COLO668 (cell line): ENCODE results near the gene TPD52L2.
"Not testable (repeated sequence)": the region's sequence is repeated elsewhere in the genome, so short reads cannot be mapped to it uniquely, and the experiment has no call there.

Experiments
- DNase-seq: peaks from one replicate; lab custom pipeline; 2025; ENCODE audit not compliant: unreplicated experiment; lab: John Stamatoyannopoulos, UW

TPD52L2 gene

DNA sequence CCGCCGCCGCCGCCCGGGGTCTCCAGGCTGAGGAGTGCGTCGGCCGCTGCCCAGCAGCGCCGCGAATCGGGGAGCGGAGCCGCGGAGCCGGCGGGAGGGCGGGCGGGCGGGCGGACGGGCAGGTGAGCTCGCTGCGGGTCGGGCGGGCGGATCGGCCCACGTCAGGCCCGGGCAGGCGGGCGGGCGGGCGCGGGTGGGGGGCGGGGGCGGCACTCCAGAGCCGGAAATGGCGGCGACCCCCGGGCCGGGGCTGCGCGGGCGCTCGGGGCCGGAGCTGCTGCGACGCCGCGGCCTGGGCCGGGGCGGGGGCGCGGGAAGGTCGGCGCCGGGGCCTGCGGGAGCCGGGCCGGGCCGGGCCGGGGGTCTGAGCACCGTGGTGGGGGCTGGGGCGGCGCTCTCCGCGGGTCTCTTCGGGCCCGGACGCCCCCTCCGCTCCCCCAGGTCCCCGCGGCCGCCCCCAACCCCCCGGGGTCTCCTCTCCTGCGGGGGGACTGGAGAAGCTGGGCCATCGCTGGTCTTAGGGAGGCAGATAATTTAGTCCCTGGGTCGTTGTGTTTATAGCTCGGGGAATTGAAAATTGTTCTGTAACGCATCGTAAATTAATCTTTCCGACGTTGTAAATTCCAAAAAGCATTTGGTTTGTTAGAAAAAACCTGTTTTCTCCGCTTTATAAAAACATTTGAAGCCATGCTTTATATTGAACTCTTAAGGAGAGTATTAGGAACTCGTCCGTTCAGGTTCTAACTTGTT is 30.3 kb downstream of the TPD52L2 start:
- DNase-seq, result no peak

DNA sequence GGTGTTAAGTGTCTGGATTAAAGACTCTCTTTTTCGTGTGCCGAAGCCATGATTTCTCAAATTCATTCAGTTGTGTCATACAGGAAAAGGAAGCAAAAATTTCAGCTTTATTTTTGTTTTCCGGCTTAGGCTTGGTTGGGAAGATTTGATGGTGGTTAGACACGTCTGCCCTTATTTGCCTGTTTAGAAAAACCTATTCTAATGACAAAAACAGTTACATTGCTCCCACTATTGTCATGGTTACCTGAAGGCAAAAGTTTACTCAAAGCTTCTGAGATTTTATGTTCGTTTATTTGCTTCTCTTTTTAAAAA is 30.8 kb downstream of the TPD52L2 start:
- no peak for DNase-seq

DNA sequence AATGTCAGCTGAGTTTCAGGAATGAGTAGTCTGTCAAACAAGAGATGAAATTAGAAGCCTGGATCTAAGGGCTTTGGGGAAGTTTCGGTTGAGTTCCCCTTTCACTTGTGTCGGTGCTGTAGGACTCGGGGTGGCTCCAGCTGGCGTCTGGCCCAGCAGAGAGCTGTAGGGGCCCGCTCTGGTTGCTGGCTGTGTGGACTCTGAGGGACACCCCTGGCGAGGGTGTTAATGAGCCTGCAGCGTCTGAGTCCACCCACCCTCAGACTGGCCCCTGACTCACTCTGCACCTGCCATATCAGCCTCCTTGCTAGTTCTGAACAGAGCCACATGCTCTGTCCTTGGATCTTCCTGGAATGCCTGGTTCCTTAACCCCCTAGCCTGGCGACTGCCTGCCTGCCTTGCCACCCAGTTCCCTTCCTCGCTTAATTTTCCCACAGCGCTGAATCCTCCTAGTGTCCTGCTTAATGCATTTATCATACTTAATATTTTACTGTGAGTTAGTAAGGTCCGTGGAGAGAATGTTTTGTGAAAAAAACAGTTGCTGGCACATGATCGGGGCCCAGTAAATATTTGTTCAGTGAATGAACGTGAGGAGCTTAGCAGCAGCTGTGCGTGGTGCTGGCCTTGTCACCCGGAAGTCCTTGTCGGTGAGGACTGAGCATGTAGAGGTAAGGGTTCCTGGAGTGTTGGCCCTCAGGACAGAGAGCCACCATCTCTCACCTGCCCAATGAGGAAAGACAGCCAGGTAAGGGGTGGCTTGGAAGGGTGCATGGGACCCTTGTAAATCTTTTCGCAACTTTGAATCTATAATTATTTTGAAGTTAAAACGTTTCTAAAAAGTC is 31.4 kb downstream of the TPD52L2 start:
- peak; percentile 82 for DNase-seq

DNA sequence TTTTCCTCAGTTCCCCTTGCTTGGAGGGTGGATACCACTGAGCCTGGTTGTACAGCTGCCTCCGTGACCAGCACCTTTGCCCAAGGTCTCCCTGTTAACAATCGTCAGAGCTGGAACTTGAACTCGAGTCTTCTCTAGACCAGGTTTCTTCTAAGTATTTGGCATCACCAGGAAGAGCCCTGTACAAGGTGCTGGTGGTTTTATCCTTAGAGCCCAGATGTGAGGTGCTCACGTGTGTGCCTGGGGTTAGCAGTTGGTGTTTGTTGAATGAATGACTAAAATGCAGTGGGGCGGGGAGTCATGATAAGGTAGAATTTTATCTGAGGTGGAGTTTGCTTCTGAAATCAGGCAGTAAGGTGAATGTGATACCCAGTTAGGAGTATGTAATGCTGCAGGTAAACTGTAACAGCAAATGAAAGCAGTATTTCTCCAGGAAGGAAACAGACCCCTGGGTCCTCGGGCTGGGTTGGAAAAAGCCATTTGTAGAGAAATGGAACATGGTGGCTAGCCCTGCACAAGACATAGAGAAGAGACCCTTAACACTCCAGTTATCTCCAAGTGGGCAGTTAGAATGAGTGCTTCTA is 33.0 kb downstream of the TPD52L2 start:
- no peak for DNase-seq

DNA sequence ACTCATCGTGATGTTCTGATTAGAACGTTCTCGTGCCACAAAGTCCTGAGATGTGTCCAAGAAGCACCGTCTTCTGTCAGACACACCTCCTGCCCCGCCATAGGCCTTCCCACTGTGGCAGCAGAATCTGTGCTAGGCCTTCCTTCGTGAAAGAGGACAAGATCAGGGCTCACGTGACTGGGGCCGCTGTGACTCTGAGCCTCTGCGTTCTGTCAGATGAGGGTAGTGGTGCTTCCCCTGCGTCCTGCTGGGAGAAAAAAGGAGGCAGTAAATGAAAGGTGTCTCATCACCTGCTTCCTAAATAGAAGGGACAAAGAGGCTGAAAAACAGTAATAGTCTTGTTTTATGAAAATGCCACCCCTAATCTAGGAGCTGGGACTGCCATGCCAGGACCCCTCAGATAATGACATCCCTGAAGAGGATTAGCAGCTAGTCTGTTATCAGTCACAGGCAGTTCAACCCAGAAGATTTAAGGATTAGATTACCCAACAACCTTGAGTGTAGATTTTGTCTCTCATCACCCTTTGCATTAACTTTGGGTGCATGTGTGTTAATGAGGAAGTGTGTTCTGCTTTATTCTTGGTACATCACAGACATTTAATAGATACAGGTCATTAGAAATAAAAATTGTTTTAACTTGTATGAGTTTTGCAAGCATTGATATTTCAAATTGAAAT is 34.0 kb downstream of the TPD52L2 start:
- DNase-seq, result no peak

DNA sequence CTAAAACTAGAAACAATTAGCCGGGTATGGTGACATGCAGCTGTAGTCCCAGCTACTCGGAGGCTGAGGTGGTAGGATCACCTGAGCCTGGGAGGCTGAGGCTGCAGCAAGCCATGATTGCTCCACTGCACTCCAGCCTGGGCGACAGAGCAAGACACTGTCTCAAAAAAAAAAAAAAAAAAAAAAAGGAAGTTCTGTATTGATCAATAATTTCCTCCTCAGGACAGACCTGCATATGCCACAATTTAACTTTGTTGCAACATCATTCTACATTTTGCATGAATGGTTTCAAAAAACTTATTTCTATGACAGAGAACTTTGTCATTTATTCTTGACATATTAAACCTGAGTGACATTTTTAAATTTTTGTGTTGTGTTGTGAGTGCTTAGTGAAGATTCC is 35.3 kb downstream of the TPD52L2 start:
- DNase-seq, result no peak

DNA sequence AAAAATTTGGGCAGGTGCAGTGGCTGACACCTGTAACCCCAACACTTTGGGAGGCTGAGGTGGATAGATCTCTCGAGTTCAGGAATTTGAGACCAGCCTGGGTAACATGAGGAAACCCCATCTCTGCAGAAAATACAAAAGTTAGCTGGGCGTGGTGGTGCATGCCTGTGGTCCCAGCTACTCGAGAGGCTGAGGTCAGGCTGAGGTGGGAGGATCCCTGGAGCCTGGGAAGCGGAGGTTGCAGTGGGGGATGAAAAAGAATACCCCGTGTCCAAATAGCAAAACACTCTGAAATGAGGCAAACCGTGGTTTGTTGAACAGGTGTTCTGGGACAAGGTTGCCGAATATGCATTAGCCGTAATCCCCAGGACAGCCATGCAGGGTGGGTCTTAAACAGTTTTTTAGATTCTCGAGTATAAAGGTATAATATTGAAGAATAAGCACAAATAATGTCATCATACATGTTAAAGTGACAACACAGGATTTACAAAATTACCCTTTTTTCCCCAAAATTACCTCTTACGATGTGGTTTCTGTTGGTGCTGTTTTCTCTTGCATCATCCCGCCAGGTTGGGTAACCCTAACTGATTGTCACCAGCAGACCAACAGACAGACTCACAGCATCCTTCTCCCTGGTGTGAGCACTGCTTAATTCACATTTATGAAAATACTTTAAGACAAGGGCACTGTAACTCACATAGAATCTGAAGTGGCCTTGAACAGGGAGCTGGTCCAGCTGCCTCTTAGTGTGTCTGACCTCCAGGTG is 38.9 kb downstream of the TPD52L2 start:
- DNase-seq, result no peak

DNA sequence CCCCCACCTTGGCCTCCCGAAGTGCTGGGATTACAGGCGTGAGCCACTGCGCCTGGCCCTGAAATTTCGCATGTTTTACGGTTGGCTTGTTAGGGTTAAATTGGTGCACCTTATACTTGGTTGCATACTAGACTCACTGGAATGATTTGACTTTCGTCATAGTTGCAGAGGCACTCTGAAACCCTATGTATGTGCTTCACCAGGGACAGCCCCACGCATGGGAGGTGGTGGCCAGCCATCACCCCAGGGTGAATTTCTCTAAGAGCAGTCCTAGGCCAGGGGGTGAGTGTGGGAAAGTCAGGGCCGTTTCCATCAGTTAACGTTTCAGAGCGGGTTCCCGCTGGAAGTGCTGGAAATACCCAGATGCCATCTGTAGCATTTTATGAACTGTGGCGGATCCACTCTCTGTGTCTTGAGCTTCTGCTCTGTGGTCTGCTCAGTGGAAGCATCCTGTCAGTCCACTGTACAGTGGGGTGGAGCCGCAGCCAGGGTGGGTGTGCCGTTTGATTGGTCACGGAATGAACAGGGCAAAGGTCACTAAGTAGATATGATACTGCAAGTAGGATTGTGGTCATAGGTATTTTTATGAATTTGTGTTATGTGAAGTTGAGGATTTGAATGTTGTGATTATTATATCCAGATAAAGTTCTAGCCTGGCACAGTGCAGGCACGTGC is 43.1 kb downstream of the TPD52L2 start:
- DNase-seq, result no peak

DNA sequence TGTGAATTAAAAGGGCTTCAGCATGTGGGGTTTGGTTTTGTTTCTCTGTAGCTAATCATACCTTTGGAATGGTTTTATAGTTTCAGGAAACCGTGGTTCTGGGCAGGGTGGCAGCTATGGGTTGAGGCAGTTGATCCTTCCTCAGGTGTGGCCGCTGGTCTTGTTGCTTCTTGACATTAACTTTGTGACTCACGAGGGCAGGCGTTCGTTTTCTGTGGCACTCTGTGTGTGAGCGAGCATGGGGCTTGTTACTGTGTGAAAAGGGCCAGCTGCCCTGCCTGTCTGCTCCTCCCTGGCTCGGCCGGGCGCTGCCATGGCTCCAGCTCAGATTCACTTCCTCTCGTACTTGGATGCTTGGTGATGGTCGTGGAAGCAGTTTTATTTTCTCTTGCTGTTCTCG is 46.1 kb downstream of the TPD52L2 start:
- DNase-seq, result no peak

DNA sequence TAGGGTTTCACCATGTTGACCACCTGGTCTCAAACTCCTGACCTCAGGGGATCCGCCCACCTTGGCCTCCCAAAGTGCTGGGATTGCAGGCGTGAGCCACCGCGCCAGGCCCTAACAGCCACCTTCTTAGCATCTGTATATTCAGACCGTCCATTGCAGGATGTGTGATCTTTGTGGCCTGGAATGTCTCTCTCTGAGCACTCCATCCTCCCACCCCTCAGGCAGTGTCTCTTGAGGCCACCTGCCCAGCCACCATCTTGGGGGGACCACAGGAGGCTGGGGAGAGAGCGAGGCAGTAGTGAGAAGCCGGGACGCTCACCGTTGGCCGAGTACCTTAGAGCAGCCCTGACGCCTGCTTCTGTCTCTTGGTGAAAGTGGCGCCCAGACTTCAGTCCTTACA is 48.7 kb downstream of the TPD52L2 start:
- no peak for DNase-seq

DNA sequence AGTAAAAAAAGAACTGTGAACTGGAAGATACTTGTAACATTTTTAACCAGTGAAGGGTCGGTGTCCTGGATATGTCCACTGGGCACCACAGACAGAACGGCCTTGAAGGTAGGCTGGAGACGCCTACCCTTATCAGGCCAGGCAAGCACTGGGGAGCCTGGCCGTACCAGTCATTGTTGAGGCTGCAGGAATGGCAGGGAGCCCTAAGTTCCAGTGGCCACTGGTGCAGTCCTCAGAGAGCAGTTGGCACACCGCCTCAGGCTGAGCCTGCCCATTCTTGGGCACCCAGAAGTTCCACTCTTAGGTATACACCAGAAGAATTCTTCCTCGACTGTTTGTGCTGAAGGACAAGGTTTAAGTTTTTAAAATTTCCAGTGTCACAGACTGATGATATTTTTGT is 50.4 kb downstream of the TPD52L2 start:
- DNase-seq, result no peak

DNA sequence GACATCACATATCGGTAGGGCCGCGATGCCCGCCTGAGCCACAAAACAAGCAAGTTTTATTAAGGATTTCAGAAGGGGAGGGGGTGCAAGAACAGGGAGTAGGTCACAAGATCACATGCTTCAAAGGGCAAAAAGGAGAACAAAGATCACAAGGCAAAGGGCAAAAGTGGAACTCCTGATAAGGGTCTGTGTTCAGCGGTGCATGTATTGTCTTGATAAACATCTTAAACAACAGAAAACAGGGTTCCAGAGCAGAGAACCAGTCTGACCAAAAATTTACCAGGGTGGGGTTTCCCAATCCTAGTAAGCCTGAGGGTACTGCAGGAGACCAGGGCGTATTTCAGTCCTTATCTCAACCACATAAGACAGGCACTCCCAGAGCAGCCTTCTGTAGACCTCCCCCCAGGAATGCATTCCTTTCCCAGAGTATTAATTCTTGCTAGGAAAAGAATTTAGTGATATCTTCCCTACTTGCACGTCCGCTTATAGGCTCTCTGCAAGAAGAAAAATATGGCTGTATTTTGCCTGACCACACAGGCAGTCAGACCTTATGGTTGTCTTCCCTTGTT is 51.4 kb downstream of the TPD52L2 start:
- not testable (repeated sequence) for DNase-seq

DNA sequence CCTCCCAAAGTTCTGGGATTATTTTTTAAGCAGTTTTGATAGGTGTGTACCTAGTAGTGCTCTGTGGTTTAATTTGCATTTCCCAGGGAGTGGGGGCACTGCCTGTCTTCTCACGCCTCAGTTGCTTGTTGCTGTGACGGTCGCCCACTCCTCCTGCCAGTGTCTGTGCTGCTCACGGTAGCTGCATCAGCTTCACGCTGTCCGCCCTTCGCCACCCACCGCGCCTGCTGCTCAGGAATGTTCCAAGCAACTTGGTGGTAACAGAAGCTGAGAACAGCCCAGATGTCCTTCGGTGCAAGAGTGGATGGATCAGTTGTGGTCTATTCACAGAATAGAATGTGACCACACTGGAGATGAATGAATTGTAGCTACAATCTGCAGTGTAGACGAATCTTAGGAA is 52.7 kb downstream of the TPD52L2 start:
- no peak for DNase-seq

DNA sequence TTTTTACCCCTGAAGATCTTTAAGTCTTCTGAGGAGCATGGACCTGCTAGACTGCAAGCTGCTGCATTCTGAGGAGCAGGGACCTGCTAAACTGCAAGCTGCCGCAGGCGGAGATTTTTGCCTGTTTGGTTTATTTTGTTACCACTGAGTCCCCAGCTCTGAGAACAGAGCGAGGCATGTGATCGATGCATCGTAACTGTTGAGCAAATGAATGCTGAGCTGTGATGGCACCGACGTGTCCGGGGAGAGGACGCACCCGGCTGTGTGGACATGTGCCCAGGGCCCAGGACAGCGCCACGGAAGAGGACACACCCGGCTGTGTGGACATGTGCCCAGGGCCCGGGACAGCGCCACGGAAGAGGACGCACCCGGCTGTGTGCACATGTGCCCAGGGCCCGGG is 54.1 kb downstream of the TPD52L2 start:
- DNase-seq, result no peak

DNA sequence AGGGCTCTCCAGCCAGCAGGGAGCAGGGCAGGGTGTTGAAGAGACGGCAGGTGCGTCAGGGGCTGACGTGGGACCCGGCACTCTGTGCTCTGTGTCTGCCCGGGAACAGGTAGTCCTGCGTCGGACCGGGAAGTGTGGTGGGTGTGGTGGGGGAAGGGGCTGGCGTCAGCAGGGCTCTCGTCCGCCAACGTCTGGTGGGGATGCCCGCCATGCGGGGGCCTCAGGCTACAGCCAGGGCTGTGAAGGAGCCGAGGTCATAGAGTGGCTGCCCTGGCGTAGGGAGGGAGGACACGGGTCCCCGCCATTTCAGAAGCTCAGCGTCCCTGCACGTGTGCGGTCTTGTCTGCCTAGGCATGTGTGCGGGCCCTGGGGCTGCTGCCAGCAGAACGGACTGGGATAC is 55.2 kb downstream of the TPD52L2 start:
- no peak for DNase-seq

DNA sequence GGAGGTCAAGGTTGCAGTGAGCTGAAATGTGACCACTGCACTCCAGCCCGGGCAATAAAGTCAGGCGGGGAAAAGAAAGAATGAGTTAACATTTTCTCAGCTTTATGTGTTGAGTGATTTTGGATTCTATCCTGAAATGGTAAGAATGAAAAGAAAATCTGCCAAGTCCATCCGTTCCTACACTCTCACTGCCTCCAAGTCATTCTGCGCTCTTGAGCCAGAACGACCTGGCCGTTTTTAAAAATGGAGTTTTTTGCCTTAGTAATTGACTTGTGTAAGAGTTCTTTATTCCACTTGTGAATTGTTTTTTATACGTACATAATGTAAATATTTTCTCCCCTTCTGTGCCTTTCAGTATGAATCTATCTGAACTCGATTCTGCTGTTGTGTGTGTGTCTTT is 58.6 kb downstream of the TPD52L2 start:
- no peak for DNase-seq

DNA sequence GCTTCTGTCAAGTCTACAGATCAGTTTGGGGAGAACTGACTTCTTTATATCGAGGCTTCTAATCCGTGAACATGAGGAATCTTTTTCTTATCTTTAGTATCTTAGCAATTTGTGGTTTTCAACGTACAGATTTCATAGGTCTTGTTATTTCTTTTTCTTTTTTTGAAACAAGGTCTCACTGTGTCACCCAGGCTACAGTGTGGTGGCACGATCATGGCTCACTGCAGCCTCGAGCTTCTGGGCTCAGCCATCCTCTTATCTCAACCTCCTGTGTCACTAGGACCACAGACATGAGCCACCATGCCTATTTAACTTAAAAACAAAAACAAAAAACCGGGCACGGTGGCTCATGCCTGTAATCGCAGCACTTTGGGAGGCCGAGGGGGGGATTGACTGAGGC is 59.2 kb downstream of the TPD52L2 start:
- no peak for DNase-seq

DNA sequence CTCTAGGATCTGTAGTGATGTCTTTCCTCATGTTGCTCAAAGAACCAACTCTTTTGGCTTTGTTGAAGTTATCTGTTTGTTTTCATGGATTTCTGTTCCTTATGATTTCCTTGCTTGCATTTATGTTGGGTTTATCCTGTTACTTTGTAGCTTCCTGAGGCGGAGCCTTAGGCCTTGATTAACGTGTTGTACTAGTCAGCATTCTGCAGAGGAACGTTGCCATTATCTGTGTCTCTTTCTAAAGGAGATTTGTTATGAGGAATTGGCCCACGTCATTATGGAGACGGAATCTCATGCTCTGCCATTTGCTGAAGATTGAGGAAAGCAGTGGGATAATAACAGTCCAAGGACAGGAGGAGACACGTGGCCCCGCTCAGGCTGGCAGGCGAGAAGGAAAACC is 61.2 kb downstream of the TPD52L2 start:
- DNase-seq, result no peak

DNA sequence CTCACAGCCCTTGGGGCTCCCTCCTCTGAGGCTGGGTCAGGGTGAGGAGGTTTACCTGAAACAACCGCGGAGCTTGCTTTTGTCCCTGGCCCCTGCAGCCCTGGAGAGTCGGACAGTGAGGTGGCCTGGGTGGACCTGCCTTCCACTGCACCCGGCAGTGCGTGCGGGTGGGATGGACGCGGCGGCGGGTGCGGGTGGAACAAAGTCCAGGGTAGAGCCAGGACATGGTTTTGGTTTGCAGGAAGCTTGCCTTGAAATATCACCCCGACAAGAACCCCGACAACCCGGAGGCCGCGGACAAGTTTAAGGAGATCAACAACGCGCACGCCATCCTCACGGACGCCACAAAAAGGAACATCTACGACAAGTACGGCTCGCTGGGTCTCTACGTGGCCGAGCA is 64.0 kb downstream of the TPD52L2 start:
- no peak for DNase-seq

DNA sequence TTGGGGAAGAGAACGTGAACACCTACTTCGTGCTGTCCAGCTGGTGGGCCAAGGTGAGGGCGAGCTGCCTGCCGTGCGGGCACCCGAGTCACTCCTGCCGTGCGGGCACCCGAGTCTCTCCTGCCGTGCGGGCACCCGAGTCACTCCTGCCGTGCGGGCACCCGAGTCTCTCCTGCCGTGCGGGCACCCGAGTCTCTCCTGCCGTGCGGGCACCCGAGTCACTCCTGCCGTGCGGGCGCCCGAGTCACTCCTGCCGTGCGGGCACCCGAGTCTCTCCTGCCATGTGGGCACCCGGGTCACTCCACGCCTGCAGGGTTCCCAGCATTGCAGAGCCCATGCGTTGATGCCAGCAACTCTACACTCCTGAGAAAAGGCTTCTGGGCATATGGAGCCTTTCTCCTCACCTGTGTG is 64.4 kb downstream of the TPD52L2 start:
- not testable (repeated sequence) for DNase-seq
